GM21390 (cell line): ENCODE data around the gene HS3ST1.

Source experiments
- ATAC-seq: cut with Tn5 transposase; IDR thresholded peaks from one replicate; pipeline ENCODE4 v1.9.1; 2021; ENCODE audit not compliant: unreplicated experiment

Gene HS3ST1

DNA sequence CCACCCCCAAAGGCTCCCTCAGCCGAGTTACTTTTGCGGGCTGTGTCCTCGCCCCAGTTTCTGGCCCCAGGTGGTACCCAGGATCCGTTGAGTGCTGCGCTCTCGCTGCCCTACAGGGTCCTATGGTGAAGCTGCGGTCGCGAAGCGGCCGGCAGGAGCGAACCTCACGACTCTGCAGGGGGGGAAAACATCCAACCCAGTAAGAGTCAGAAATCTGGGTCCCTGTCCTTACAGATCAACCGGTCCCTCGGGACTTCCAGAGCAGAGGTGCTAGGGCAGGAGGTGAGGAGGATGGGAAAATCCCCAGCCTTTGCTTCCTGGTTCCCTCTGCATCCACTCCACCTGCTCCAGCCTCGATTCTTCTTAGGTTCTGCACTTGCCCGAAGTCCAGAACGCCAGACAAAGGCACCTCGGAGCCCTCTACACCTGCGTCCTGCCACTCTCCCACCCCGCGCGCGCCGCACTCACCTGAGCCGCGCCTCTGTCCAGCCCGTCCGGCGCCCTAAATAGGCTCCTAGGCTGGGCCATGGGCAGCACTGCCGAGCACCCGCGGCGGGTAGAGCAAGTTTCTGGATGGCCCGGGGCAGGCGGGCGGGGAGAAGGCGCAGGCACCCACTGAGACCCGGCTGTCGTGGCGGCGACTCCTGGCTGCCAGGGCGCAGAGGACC lies at the start of gene HS3ST1:
Gene HS3ST1 (minus strand): TSS at position 664 of the 668 bp plus-strand sequence. CDS start 28,889 bp downstream, outside the sequence.
- peak; percentile 32 for ATAC-seq

DNA sequence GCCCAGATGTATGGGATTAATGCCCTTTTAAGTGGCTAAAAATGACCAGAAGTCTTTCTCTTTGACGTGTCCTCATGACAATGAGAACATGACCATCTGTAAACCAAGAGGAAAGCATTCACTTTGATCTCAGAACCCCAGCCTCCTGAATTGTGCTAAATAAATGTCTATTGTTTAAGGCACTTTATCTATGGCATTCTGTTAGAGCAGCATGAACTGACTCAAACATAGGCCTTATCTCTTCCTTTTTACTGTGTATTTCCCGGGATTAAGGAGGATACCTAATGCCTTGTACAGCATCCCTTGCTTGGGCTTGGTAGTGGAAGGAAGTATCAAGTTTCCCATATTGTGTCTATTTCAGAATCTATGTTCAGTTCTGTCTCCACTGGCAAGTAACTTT lies 47.2 kb upstream of the HS3ST1 start:
- ATAC-seq, result no peak

DNA sequence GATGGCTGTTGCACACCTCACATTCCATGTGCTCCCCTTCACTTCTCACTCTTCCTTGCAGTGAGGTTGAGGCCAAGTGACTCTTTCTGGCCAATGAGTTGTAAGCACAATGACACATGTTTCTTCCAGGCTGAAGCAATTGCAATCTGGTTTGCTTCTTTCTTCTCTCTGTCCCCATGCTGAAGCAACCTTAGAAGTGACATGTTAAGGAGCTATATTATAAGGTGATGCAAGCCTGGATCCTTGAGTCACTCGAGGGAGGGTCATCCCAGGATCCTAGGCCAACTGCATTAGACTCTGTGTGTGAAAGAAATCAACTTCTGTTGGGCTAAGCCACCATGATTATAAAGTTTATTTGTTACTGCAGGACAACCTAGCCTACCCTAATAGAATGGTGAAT lies 45.5 kb upstream of the HS3ST1 start:
- ATAC-seq, result no peak

DNA sequence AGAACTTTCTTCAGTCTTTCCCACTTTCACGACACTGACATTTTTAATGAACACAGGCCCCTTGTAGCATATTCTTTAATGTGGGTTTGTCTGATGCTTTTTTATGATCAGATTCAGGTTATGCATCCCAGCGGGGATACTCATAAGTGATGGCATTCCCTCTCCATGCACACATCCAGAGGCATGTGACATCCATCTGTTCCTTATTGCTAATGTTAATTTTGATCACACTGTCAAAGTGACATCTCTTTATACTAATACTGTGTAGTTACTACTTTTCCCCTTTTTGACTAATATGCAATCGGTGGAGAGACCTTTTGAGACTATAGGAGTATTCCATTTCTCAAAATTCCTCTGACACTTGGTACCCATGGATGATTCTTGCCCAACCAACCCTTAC lies 43.8 kb upstream of the HS3ST1 start:
- no peak for ATAC-seq

DNA sequence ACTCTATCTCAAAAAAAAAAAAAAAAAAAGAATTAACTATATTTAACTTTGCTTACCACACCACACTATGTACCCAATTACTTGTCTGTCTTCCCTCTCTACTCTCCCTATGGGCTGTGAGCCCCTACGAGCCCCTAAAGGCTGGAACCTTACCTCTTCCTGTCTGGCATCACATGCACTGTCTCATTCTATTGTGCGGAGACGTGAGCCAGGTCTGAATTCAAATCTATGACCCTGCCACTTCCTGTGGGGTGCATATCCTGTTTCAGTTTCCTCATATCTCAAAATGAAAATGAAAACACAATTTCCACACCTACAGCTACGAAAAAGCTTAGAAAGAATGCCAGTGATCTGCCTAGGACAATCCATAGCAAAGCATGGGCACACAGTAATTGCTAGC lies 42.9 kb upstream of the HS3ST1 start:
- ATAC-seq, result peak; percentile 58

DNA sequence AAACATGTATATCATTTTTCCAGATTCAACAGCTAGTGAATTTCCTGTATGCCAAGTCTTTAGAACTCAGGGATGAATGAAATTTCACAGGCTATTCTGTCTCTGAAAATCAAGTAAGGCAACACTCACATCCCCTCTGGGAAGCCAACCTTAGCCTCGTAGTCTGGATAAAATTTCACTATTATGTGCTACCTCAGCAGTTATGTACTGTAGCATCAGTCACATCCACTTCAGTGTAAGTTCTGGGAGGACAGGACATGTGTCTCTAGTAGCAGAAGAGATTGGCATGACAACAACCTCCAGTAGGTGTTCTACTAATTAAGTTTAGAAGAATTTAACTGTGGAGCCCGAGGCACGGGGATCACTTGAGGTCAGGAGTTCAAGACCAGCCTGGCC lies 42.4 kb upstream of the HS3ST1 start:
- ATAC-seq, result no peak

DNA sequence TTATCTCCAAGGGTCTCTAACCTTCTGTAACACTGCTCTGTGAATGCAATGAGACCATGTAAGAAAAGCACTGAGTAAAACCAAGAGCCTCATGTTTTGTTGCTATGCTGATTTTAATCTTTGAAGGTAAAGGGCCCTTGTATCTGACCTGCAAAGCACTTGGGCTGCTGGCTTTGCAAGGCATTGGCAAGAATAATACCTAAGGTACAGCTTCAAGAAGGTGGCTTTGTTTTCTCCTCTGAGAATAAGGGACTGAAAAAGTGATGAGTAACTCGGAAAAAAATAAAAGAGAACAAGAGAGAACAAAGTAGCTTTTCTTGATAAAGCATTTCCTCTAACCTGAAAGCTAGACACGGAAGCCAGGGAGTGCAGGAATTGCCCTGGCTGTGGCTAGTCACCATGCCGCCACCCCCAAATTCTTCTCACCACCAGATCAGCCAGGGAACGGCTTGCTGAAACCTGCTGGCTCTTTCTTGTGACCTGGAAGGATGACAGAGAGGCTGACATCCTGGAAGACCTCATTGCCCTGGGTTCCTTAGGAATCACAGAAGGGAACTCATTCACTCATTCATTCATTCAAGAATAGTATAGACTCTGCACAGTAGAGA lies 41.8 kb upstream of the HS3ST1 start:
- peak; percentile 58 for ATAC-seq

DNA sequence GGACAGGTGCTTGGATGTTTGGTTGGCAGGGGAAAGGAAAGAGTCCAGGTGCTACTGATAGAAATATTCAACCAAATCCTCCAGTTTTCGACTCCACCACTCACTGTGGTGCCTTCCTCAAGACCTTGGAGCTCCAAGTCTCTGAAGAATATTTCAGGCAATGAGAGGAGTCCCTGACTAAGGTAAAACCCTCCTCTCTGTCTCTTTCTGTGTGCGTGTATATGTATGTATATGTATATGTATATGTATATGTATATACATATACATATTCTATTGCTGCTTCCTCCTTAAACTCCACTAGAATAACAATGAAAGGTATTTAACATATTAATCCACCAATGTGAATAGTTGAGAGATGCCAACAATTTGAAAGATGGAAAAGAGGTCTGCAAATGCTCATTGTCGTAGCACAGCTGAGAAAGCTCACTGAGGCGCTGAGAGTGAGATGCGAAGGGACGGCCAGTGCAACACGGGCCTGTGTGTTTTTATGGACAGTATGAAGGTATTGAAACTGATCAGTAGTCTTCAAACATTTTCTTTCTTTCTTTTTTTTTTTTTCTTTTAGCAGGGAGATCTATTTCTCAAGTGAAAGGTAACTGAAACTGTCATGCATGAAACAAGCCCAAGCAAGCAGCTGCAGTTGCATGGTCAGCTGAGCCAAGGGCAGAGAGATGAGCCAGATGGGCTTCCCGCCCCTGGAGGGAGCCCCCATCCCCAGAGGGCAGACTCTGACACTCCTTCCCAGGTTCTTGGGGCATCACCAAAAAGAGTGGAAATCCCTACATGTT lies 41.1 kb upstream of the HS3ST1 start:
- peak; percentile 71 for ATAC-seq

DNA sequence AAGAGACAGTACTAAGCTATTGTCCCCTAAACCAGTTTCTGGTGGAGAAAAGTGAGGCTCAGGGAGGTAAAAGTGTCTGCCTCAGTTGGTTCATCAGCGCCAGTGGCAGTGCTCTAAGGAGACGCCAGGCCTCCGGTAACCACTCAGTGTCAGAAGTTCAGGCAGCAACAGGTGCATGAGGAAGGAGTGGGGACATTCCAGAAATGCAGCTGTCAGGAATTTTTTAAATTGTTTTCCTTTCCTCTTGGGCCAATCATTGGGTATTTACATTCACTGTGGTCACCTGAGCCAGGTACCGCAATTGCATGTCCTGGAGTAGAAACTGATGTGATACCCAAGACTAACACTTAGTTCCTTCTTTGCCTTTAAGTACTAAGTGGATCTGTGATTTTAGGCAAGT lies 40.2 kb upstream of the HS3ST1 start:
- no peak for ATAC-seq

DNA sequence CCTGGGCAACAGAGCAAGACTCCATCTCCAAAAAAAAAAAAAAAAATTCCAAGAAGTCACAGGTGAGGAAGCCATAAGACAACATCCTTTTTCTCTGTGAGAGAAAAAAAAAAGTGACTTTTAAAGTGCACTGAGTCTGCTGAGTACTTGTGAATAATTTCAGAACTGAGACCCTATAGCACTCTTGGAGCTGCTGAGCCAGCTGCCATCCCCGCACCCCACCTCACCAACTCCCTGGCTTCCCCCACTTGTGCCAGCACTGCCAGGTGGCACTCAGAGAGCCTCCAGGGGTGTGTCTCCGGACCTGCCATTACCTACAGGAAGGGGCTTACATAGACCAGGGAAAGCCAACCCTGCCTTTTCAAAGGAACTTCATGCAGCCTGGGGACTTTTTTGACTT lies 39.2 kb upstream of the HS3ST1 start:
- ATAC-seq, result no peak

DNA sequence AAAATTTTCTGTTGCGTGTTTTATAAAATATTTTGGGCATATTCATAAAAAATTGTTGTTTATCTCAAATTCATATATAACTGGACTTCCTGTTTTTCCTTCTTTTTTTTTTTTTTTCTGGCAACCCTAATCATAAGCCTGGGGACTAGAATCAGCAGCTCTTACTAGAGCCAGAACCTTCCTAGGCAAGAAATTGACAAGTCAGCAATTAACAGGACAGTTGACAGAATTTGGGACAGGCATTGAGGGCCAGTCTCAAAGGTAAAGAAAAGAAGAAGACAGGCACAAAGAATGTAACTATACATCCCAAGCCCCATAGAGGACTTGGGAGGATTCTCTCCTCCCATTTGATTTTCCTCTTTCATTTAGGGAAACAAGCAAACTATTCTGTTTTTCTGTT lies 35.0 kb upstream of the HS3ST1 start:
- no peak for ATAC-seq

DNA sequence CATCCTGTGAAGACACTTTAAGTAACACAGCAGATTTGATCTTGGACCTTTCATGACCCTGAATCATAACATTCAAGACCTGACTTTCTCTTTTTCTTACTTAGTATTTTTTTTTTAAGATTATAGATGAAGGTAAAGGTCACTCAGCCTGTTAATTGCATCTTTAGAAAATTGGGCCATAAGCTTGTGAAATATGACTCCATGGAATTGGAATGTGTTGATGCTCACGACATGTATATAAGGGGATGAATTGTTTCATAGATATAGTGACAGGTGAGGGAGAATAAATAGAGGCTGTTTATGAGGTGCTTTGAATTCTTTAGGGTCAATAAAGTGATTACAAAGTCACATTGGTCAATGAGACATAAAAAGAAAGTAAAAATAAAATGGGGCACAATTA lies 27.7 kb upstream of the HS3ST1 start:
- no peak for ATAC-seq

DNA sequence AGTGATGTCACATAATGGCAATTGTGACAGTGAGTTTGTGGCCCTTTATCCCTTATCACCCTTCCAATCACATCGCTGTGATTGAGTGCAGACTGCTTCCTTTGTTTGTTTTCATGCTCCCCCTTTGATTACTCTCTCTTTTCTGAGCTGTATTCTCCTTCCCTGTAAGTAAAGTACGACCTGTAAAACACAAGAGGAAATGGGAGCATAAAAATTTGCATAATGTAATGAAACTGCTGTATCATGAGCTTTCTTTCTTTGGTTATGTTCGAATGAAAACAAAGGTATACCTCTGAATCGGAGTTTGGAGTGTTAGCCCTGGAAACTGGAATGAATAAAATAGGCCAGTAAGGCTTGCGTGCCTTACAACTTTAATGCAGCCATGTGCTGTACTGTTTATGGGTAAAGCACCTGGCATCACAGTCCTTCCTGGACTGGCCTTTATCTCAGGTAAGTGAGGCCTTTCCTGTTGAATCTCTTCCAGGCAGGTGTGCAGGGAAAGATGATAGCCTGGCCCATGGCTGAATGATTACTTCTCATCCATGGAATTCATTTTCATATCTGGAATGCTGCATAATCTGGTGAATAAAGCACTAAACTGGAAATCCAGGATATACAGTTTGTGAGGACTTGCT lies 26.6 kb upstream of the HS3ST1 start:
- ATAC-seq, result no peak

DNA sequence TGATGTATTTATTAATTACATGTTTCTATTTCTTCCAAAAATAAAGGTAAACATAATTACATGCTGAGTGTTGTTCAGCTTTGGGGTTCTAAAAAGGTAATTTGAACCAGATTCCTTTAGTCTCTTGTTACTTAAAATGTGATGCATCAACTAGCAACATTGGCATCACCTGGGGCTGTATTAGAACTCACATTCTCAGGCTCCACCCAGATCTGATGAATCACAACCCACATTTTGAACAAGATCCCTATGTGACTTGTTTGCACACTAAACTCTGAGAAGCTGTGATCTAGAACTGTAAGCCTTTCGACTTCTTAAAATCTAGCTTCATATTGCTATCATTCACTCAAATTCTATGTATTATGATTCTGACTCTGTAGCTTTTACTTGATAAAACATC lies 23.0 kb upstream of the HS3ST1 start:
- no peak for ATAC-seq

DNA sequence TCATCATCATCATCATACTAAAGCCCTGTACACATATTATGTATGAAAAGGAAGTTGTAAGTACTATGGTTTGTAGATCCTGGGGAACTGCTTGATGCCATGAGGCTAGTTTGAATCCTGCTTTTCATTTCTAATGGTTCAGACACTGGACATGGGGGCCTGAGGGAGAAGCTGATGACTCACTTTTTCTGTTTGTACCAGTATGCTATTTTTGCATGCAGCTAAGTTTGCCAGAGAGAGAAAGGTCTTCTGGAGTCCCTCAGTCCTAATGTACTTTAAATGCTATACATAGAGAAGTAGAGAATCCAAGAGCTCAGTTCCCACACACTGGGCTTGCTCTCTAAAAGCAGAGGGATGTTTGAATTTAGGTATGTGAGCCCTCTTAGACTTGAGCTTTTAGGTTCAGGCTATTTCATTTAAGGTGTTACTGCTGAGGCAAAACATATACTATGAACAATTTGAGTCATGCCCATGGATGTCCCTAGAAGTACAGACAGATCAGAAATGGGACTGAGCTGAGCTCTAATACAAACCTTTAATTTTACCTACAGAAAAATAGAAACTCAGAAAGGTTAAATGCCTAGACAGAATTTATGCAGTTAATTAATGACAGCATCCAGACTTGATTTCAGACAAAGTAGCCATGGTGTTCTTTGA lies 17.6 kb upstream of the HS3ST1 start:
- no peak for ATAC-seq

DNA sequence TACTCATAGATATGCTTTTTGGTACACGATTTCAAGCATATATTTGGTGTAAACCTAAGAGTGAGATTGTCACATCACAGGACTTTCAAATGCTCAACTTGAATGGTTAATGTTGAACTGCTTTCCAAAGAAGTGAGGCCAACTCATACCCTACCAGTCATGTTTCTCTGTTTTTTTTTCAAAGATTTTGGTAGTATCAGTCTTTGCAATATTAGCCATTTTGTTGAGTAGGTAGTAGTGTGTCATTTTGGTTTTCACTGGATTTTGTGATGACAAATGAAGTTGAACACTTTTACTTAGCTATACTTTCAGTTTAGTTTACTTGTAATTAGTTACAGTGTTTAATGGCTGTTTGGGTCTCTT lies 12.5 kb upstream of the HS3ST1 start:
- ATAC-seq, result no peak

DNA sequence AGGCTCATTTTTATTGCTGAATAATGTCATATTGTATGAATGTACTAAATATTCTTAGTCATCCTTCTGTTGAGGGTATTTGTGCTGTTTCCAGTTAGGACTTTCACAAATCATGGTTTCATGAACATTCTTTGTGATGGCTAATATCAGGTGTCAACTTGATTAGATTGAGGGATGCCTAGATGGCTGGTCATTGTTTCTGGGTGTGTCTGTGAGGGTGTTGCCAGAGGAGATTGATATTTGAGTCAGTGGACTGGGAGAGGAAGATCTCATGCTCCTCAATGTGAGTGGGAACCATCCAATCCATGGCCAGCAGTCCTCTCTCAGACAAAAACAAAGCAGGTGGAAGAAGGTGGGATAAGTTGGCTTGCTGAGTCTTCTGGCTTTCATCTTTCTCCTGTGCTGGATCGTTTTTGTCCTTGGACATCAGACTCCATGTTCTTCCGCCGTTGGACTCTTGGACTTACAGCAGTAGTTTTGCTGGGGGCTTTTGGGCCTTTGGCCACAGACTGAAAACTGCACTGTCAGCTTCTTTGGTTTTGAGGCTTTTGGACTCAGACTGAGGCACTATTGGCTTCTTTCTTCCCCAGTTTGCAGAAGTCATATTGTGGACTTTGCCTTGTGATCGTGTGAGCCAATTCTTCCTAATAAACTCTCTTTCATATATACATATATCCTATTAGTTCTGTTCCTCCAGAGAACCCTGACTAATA lies 11.9 kb upstream of the HS3ST1 start:
- no peak for ATAC-seq

DNA sequence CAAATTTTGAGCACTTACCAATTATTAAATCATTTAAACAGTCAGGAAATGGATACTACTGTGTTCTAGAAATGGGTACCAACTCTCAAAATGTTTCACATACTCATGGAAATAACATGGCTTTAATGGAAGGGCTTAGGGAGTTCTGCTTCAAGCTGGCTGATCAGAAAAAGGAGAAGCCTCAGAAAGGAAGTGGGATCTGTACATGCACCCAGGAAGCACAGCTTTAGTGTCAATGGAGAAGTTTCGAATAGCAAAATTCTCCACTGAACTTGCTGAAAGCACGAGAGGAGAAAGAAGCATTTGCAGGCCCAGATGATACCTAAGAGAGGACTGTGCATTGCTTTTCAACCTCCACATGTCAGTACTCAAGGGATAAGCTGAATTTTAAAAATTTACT lies 11.1 kb upstream of the HS3ST1 start:
- no peak for ATAC-seq

DNA sequence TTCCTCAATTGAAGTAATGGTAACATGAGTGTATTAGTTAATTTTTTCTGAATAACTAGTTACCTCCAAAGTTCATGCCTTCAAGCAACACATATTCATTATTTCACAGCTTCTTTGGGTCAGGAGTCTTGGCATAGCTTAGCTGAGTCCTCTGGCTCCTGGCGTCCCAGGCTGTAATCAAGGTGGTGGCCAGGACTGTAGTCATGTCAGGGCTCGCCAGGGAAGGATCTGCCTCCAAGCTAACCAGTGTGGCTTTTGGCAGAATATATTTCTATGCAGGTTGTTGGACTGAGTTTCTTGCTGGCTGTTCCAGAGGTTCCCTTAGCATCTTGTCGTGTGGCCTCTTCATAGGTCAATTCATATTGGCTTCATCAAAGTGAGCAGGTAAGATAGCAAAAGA lies 10.0 kb upstream of the HS3ST1 start:
- no peak for ATAC-seq

DNA sequence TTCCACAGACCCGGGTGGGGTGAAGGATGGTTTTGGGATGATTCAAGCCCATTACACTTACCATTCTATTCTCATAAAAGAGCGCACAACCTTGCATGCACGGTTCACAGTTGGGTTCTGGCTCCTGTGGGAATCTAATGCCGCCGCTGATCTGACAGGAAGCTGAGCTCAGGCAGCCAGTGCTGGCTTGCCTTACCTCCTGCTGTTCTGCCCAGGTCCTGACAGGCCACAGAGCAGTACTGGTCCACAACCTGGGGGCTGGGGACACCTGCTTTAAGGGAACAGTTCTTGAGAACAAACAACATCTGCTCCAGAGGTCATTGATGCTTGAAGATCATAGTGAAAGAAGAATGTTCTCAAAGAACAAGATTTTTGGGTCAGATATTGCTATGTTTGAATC lies 8.0 kb upstream of the HS3ST1 start:
- peak; percentile 68 for ATAC-seq

DNA sequence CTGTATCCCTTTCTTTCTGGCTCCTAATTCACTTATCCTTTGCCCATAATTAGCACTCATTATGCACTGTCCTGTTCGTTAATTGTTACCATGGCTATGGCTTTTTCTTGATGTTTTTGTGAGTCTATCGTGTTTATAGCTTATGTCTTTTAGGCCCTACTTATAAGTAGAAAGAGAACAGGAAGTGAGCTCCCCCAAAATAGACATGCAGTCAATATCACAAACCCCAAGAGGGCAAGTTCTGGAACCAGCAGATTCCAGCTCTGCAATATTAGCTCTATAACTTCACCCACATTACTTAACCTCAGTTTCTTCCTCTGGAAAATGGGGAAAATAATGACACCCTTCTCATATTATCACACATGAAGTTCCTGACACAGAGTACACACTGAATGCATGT lies 7.4 kb upstream of the HS3ST1 start:
- ATAC-seq, result no peak
